Suprapubic skin (tissue), 4 donors: ENCODE data around the gene RAB3B.

Experiments used
- CTCF ChIP-seq, 2 donors: fragments of 200-600 bp in 1 of 2; fragments of 450-650 bp in 1 of 2; sonication (generic) in 1 of 2; IDR thresholded peaks; one replicate each; pipeline ENCODE4 v1.5.1; 2016 to 2019; ENCODE audit warnings: antibody characterized with exemption in 2 of 2, mild to moderate bottlenecking in 1 of 2, moderate library complexity in 1 of 2
- EP300 ChIP-seq: sonication (generic); formaldehyde crosslinking; IDR thresholded peaks from one replicate; pipeline ENCODE4 v1.6.1; 2017; ENCODE audit warnings: antibody characterized with exemption
- POLR2A ChIP-seq, 2 donors: fragments of 450-650 bp; IDR thresholded peaks; one replicate each; pipeline ENCODE4 v1.6.1; 2017; ENCODE audit warnings: antibody characterized with exemption in 2 of 2, mild to moderate bottlenecking in 2 of 2, moderate library complexity in 2 of 2
- POLR2AphosphoS5 ChIP-seq, 3 donors: sonication (generic); formaldehyde crosslinking; IDR thresholded peaks; one replicate each; pipeline ENCODE4 v1.6.1; 2017; ENCODE audit warnings: antibody characterized with exemption in 3 of 3

GRCh38 chr1:52037909-52038308 is 47.4 kb upstream of the RAB3B start:
- TF ChIP-seq CTCF (IDR thresholded peaks at IDR 0.05) (no peak), POLR2A (IDR thresholded peaks at IDR 0.05) (no peak), POLR2AphosphoS5 (IDR thresholded peaks at IDR 0.05) (no peak), EP300 (no peak)
